HG02884 (cell line): Measurements from ENCODE around the gene MMP12.
A peak's percentile ranks its signal among the peaks of the same experiment; 100 is the strongest.
"Not testable (repeated sequence)": the region's sequence is repeated elsewhere in the genome, so short reads cannot be mapped to it uniquely, and the experiment has no call there.

Experiments
- ATAC-seq: cut with Tn5 transposase; IDR thresholded peaks from one replicate; pipeline ENCODE4 v1.9.1; 2021; ENCODE audit warnings: mild to moderate bottlenecking, moderate library complexity; ENCODE audit not compliant: unreplicated experiment

MMP12 gene

GRCh38 chr11:102874852-102875251, at the start of gene MMP12:
TSS of gene MMP12 (minus strand) at chr11:102874982. CDS start at chr11:102874937, 45 bp downstream.
- no peak for ATAC-seq

GRCh38 chr11:102921587-102922220, 46.9 kb upstream of the MMP12 start:
- no peak for ATAC-seq

- ATAC-seq = peak; percentile 79
Observed at GRCh38 chr11:102920118-102920684, 45.4 kb upstream of the MMP12 start.

- no peak for ATAC-seq
Observed at GRCh38 chr11:102915044-102915375, 40.2 kb upstream of the MMP12 start.

- no peak for ATAC-seq
Observed at GRCh38 chr11:102914238-102915043, 39.7 kb upstream of the MMP12 start.

GRCh38 chr11:102912482-102912830, 37.7 kb upstream of the MMP12 start:
- ATAC-seq = no peak

- ATAC-seq = no peak
Observed at GRCh38 chr11:102911758-102912481, 37.1 kb upstream of the MMP12 start.

GRCh38 chr11:102905848-102906247, 31.1 kb upstream of the MMP12 start:
- not testable (repeated sequence) for ATAC-seq

- not testable (repeated sequence) for ATAC-seq
Observed at GRCh38 chr11:102903895-102904294, 29.1 kb upstream of the MMP12 start.

- ATAC-seq = no peak
Observed at GRCh38 chr11:102900346-102900745, 25.6 kb upstream of the MMP12 start.

GRCh38 chr11:102891736-102892135, 17.0 kb upstream of the MMP12 start:
- no peak for ATAC-seq

- no peak for ATAC-seq
Observed at GRCh38 chr11:102886999-102887398, 12.2 kb upstream of the MMP12 start.

GRCh38 chr11:102883141-102883540, 8.4 kb upstream of the MMP12 start:
- ATAC-seq = no peak

GRCh38 chr11:102882389-102883024, 7.7 kb upstream of the MMP12 start:
- peak; percentile 81 for ATAC-seq

- ATAC-seq = no peak
Observed at GRCh38 chr11:102879801-102880200, 5.0 kb upstream of the MMP12 start.

- ATAC-seq = no peak
Observed at GRCh38 chr11:102878595-102878994, 3.8 kb upstream of the MMP12 start.

- not testable (repeated sequence) for ATAC-seq
Observed at GRCh38 chr11:102869354-102869964, 5.3 kb downstream of the MMP12 start.

- no peak for ATAC-seq
Observed at GRCh38 chr11:102868339-102868738, 6.4 kb downstream of the MMP12 start.

- no peak for ATAC-seq
Observed at GRCh38 chr11:102864724-102865123, 10.1 kb downstream of the MMP12 start.

GRCh38 chr11:102853956-102854355, 20.8 kb downstream of the MMP12 start:
- ATAC-seq = no peak

- ATAC-seq = no peak
Observed at GRCh38 chr11:102853055-102853454, 21.7 kb downstream of the MMP12 start.
